Middle frontal gyrus (tissue), 1 donor: ENCODE results near the gene TLK2.
"Not testable (repeated sequence)": the region's sequence is repeated elsewhere in the genome, so short reads cannot be mapped to it uniquely, and the experiment has no call there.

Source experiments
- DNase-seq: peaks from one replicate; pipeline ENCODE4 v3.0.0-alpha.2; 2015; ENCODE audit warnings: low spot score; ENCODE audit errors: extremely low spot score

Gene TLK2

DNA sequence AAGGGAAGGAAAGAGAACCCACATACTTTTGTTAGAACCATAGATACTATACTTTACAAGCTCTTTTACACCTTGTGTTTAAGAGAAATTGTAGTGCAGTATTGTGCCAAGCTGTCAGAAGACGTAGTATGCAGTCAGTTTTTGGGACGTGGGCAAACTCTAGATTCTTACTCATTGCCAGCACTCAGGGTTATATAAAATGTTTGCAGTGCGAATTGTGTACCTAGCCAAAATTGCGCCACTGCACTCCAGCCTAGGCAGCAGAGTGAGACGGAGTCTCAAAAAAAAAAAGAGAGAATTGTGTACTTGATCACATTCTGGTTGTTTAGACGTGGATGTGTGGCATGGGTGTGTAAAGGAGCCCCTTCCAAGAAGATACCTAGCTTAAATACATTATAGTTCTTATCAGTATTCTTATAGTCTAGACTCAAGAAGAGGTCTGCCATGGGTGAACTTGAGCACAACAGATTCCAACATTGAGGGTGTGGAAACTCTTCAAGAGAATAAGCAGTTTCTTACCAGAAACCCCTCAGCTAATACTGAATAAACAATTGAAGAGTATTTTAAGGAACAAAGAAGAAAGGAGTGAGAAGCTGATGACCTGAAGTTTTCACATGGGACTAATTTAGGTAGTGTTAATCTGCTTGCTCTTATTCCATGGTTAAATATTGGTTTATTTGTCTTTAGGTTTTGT, 121.5 kb downstream of the TLK2 start:
- no peak for DNase-seq

DNA sequence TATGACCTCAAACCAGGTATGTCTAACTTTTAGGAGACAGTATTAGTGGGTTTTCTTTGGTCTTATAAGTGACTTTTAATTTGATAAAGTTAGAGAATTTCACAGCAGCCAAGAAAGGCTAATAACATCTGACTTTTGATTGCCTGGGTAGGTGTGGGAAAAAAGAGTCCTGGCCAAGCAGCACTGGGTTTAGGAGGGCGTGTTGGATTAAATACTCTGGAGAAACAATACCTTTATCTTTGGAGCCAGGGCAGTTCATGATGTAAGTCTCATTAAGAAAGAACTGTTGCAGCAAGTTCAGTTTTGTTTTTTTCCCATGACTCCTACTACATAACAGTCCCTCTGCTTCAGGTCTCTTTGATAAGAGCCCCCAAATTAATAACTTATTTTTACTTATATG, 122.2 kb downstream of the TLK2 start:
- DNase-seq: no peak

DNA sequence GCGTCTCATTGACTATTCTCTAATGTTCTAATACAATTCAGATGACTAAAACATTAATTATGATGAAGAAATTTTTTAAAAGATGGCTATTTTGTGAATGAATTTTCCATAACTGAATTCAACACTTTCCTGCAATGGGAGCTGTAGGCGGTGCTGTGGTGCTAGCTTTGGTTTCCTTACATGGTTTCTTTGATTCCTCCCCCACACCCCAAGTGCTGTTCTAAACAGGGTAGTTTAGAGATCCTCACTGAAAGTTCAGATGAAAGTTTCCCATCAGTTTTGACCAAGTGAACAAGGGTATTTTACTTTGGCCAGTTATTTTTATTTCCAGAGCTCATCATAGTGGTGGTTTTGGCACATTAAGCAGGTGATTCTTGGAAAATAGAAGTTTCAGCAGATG, 122.8 kb downstream of the TLK2 start:
- DNase-seq: no peak

DNA sequence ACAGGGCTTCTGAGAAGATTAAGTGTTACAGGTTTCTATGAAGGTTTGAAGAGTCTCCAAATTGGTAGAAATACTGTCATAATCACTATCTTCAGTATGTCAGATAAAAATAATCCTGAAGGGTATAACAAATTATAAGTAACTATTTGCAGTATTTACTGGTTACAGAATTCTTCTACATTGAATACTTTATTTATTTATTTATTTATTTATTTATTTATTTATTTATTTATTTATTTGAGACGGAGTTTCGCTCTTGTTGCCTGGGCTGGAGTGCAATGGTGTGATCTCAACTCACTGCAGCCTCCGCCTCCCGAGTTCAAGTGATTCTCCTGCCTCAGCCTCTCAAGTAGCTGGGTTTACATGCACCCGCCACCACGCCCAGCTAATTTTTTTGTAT, 125.2 kb downstream of the TLK2 start:
- DNase-seq: not testable (repeated sequence)

DNA sequence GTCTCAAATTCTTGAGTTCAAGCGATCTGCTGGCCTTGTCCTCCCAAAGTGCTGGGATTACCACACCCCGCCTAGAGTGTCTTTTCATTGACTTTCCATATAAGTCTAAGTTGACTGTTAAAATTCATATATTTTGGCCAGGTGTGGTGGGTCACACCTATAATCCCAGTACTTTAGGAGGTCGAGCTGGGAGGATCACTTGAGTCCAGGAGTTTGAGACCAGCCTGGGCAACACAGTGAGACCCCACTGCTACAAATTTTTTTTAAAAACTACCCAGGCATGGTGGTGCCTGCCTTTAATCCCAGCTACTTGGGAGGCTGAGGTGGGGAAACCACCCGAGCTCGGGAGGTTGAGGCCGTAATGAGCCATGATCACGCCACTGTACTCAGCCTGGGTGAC, 127.0 kb downstream of the TLK2 start:
- no peak for DNase-seq

DNA sequence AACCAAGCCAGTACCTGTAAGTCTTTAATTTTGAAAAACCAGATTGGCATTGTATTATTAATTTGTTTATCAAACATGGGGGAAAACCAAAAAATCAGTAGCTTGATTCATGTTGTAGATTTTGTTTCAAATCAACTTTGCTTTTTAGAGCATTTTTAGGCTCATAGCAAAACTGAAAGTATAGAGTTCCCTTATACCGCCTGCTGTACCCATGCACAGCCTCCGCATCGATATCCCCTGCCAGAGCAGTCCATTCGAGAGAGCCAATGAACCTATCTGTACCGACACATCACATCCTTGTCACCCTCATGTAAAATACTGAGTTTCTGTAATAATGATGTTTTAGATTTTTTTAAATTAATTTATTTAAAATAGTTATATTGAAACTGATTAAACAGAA, 132.7 kb downstream of the TLK2 start:
- no peak for DNase-seq

DNA sequence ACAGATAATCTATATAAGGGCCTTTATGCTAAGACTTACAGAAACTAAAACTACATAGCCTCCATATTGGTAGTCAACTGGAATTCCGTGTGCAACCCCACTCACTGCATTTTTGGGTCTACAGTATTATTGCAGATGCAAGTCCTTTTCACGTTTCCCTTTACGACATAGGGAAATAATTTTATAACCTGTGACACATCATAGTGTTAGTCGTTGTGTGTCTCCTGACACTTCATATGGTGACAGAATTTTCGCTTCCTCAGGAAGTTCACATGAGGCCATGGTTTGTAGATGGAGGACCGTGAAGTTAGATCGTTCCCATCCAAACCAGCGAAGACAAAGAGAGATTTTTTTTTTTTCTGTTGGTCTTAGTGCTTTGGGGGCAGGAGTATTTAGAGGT, 133.1 kb downstream of the TLK2 start:
- DNase-seq: no peak

DNA sequence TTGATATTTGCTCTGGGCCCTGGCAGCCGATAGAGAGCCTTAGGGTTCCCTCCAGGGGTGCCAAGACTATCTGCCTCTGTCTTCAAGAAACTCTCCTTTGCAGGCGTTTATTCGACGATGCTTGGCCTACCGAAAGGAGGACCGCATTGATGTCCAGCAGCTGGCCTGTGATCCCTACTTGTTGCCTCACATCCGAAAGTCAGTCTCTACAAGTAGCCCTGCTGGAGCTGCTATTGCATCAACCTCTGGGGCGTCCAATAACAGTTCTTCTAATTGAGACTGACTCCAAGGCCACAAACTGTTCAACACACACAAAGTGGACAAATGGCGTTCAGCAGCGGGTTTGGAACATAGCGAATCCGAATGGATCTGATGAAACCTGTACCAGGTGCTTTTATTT, 133.7 kb downstream of the TLK2 start:
- not testable (repeated sequence) for DNase-seq

DNA sequence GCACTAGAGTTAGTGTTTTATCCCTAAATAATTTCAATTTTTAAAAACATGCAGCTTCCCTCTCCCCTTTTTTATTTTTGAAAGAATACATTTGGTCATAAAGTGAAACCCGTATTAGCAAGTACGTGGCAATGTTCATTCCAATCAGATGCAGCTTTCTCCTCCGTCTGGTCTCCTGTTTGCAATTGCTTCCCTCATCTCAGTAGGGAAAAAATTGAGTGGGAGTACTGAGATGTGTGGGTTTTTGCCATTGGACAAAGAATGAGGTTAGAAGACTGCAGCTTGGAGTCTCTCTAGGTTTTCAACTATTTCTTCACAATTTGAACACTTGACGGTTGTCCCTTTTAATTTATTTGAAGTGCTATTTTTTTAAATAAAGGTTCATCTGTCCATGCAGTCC, 134.5 kb downstream of the TLK2 start:
- not testable (repeated sequence) for DNase-seq

DNA sequence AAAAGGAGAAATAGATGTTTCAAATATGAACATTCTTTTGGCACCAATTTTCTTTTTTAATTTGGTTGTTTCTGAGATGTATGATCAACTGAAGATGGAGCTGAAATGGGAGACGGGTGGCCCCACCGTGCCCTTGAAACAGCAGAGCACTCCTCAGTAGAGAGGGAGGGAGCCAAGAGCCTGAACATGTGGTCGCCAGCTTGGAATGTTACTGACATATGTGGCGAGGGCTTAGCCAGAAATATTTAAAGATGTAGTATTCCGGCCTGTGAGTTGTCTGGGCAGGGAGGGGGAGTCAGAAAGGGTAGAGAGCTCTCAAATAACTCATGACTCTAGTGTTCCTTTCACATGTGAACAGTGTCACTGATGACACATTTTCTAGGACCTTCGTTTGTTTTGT, 135.5 kb downstream of the TLK2 start:
- no peak for DNase-seq

DNA sequence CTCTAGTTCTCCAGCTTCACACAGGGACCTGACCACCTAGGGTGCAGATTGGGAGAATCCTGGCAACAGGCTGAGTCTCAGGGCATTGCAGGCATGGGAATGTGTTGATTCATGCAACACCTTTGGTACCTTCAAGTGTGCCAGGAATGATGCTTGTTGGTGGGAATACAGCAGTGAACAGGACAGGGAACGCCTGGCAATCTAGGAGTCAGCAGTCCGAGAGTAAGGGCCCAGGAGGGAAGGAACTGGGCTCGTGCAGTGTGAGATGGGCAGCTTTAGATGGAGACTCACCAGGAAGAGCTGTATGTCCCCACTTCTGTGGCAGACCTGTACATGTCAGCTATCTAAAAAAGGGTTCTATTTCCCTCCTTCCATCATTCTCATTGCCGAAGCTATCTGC, 136.9 kb downstream of the TLK2 start:
- no peak for DNase-seq

DNA sequence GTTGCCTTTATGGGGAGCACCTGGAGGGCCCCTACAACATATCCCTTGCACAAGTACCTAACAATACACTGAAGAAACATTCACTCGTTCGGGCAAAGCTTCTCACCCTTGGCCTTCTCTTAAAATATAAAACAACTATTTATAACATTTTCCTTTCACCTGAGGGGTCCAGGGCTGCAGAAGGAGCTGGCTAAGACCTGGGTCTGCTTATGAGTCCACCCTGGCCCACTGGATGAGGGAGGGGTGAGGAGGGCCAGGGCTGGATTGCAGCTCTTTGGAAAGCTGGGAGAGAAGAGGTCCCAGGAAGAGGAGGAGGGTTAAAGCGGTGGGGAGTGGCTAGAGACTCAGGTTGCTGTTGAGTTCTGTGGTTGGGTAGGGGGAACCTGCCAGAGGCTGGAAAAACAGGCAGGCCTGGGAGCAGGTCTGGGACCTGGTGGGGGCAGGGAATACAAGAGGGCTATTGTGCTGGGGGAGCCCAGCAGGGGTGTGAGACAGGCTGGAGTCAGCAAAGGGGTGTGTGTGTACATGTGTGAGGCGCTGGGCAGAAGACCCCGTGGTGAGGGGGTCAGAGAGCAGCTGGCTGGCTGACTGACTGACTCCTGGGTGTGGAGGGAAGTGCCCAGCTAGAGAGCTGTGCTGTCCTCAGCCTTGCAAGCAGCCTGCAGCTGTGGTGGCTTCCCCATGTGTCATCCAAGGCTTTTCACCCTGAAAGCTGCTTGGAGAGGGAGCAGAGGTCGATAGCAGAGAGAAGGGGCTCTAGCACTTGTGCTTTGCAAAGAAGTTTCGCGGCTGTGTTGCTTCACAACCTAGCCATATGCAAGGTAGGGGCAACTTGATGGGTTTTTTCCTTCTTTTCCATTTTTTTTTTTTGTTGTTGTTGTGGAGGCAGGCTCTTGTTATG, 138.6 kb downstream of the TLK2 start:
- DNase-seq: no peak

DNA sequence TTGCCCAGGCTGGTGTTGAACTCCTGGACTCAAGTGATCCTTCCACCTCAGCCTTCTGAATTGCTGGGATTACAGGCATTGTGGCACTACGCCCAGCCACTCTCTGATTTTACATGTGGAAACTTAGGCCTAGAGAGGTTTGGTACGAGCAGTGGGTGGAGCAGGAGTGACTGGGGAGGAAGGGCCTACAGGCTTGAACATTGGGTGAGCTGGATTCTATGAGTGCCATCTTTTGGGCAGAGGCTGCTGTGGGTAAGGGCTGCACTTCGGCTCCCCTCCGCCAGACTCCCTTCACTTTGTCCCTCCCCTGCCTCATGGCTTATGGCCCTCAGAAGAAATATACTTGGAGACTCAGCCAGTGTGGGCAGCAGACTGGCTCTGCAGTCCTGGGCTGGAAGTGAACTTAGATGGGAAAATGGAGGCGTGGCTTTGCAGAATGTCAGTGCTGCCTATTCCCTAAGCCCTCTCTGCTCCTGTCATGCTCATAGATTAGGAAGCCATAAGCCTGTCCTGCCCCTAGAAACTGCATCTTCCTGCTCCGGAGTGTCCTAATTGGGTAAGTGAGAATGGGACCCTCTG, 139.4 kb downstream of the TLK2 start:
- DNase-seq: no peak

DNA sequence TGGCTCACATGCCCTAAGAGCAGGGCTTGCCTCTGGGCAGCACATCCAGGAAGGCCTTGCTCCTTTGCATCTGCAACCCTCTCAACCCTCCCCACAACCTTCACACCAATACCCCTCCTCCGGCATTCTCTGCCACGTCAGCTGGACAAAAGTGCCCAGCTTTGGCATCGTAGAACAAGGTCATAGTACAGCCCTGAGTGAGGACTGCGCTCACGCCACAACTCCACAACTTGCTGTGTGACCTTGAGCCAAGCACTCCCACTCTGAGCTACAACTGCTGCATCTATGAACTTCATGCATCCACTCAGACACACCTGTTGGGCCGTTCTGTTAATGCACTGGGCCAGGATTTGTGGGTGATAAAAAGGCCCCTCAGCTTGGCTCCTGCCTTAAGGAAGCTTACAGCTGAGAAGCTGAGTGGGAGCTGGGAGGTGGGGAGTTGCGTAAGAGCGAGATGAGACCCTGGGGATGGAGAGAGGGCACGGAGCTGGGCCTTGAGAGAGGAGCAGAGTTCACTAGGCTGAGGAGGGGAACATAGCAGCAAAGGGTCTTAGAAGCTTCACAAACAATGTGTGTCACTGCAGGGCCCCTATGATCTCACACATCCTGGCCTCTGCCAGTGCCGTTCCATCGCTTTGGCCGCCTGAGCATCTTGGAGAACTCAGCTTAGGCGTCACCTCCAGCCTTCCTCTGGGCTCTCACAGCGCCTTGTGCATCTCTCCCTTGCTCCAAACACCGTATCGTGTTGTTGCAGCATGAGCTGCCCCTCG, 140.2 kb downstream of the TLK2 start:
- DNase-seq: no peak

DNA sequence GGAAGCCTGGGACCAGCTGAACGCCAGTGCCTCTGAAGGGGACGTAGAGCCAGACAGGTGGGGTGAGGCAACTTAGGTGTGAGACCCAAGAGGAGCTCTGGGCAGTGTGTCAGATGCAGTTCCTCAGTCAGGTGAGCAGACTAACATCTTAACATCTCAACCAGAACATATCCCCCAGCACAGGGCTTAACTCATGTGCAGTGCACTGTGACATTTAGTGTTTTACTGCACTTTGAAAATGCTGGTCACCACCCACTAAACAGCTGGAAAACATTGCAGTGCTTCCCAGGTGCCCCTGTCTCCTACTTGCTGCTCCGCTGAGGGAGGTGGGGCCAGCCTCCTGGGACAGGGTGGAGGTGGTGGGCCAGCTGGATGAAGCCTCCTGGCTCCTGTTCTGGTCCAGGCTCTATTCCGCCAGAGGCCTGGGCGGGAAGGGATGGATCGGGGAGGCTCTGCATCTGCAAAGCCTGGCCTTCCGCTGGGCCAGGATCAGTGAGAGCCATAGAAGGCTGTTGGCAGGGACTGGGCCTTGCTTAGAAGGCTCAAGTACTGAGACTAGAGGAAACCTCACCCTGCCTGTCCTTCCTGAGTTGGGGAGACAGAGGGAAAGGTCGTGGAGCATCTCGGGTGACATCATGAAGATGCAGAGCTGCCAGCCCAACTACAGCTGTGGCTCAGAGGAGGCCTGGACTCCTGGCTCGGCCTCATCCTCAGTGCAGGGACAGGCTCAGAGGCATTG, 141.0 kb downstream of the TLK2 start:
- DNase-seq: no peak

DNA sequence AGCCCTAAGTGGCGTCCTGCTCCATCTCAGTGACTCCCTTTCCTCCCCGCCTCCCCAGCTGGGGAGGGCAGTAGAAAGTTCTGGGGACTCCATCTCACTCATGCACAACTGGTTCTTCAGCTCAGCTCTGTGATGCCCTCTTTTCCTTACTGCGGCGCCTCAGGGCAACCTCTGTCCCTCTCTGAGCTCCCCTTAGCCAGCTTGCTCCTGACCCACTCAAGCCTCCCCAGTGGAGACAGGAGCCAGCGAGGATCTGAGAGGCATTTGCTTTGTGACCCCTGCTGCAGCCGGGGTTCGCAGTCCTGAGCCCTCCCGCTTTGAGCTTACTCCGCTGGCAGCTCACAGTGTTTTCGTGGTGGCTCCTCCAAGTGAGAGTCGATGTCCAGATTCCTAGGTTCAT, 142.6 kb downstream of the TLK2 start:
- DNase-seq: no peak

DNA sequence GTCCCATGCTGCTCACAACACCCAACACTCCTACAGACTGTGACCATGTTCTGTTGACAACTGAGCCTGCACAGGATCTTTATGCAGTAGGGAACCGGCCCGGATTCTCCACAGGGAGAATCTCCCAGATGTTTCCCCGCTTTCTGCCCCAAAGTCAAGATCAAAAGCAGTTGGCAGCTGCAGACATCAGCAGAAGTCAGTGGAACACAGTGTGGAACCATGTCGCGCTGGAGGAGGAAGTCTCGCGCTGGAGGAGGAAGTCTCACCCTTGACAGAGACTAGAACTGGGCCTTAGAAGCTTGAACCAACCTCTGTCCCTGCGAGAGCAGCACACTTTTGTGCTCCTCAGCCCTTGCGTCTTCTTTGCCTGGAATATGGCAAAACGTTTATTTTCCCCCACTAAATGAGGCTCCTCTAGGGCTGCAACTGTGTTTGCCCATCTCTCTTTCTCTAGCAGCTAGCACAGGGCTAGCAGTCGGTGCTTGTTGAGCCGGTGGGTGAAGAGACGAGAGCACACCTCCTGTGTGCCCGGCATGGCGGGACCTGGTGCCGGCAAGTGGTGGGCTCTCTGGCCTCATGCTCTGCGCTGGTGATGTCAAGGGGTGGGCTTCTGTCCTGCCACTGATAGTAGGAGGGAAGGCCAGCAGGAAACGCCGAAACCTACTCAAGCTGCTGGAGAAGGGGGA, 146.7 kb downstream of the TLK2 start:
- no peak for DNase-seq

DNA sequence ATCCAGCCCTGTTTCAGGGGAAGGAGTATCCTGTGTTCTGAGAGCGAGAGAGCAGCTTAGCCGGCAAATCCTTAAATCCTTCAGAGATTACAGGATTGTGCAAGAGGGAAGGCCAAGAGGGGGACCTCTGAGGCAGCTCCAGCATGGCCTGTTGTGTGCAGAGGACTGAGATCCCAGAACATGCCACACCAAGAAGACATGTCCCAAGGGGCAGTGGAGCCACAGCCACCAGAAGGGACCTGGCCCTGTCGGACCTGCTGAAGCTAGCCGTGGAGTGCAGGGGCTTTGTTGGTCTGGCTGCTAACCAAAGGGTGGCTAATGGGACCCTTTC, 147.2 kb downstream of the TLK2 start:
- no peak for DNase-seq

DNA sequence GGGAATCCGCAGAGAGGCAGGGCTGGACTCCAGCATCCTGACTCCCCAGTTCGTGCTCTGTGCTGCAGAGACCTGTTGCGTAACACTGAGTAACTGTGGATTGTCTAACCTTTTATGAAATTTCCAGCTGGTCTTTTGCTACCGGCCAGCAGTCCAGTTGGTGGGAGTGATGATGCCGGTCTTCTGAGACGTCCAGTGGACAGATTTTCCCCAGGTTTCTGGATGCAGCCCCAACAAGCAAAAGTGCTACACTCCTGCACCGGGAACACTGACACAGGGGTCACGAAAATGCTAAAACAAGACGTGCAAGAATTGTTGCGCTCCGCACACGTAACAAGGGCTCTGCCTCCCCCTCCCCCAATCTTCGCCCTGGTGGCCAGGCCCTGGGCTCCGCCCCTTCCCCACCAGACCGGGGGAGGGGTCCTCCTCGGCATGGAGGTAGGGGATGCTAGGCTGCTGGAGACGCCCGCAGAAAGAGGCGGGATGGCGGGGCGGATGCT, 148.1 kb downstream of the TLK2 start:
- no peak for DNase-seq

DNA sequence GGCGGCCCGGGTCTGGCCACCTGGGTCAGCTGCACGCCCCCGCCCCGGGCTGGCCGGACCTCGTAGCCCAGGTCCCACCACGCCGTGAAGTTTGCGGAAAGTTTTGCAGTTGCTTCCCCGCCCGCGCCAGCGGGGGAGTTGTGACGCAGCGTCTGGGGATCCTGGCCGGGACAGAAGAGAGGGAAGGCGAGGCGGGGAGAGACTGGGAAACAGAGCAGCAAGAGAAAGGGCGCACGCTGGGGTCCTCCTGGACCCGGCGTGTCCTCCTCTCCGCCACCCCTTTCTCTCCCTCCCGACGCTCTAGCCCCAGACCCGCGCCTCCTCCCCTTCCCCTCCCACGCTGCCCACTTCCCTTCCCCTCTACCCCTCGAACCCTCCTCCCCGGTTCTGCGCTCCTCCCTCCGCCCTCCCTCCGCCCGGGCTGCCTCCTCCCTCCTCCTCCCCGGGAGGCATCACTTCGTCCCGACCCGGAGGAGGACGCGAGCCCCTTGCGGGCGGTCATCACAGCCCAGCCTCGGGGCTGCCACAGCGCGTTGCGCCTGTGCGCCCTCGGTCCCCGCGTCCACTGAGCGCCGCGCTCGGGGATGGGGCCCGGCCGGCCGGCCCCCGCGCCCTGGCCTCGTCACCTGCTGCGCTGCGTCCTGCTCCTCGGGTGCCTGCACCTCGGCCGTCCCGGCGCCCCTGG, 148.7 kb downstream of the TLK2 start, which contains the start of gene MRC2:
Gene MRC2 (plus strand): TSS at position 452 of the 685 bp plus-strand sequence. CDS start 133 bp downstream, at position 585.
- DNase-seq: no peak
